ENCODE measurements around the gene CXCL11.
"Not testable (repeated sequence)": the region's sequence is repeated elsewhere in the genome, so short reads cannot be mapped to it uniquely, and the experiment has no call there.

Gene CXCL11

GRCh38 chr4:76000279-76000678 lies 35.6 kb downstream of the CXCL11 start:
- TF ChIP-seq GATA1 (IDR thresholded peaks at IDR 0.05; ENCODE audit: low read depth, low read length), result no peak
- TF ChIP-seq POLR2A (IDR thresholded peaks at IDR 0.05; ENCODE audit: low read length), result no peak
- no peak for DNase-seq

- DNase-seq, result not testable (repeated sequence)
These were observed 37.2 kb downstream of the CXCL11 start for GRCh38 chr4:75998525-75999147.

GRCh38 chr4:75997946-75998345 lies 37.9 kb downstream of the CXCL11 start:
- no peak for DNase-seq
- TF ChIP-seq GATA1 (IDR thresholded peaks at IDR 0.05; ENCODE audit: low read depth, low read length), result no peak
- no peak for TF ChIP-seq POLR2A (IDR thresholded peaks at IDR 0.05; ENCODE audit: low read length)

GRCh38 chr4:75997081-75997480 lies 38.8 kb downstream of the CXCL11 start:
- no peak for DNase-seq
- TF ChIP-seq POLR2A (IDR thresholded peaks at IDR 0.05; ENCODE audit: low read length) (no peak), GATA1 (IDR thresholded peaks at IDR 0.05; ENCODE audit: low read depth, low read length) (no peak)

- TF ChIP-seq POLR2A (IDR thresholded peaks at IDR 0.05; ENCODE audit: low read length), result no peak
- no peak for TF ChIP-seq GATA1 (IDR thresholded peaks at IDR 0.05; ENCODE audit: low read depth, low read length)
- peak; percentile 42 to 66 for DNase-seq
These were observed 40.1 kb downstream of the CXCL11 start for GRCh38 chr4:75995727-75996126.

GRCh38 chr4:75992462-75992861 lies 43.4 kb downstream of the CXCL11 start:
- TF ChIP-seq GATA1 (IDR thresholded peaks at IDR 0.05; ENCODE audit: low read depth, low read length) (no peak), POLR2A (IDR thresholded peaks at IDR 0.05; ENCODE audit: low read length) (no peak)
- DNase-seq, result no peak

GRCh38 chr4:75989846-75990528 lies 45.9 kb downstream of the CXCL11 start:
- peak; percentile 35 to 46 for DNase-seq
- TF ChIP-seq GATA1 (IDR thresholded peaks at IDR 0.05; ENCODE audit: low read depth, low read length), result no peak
- TF ChIP-seq POLR2A (IDR thresholded peaks at IDR 0.05; ENCODE audit: low read length), result no peak

GRCh38 chr4:75985116-75985515 lies 50.8 kb downstream of the CXCL11 start:
- no peak for DNase-seq
- TF ChIP-seq GATA1 (IDR thresholded peaks at IDR 0.05; ENCODE audit: low read depth, low read length) (no peak), POLR2A (IDR thresholded peaks at IDR 0.05; ENCODE audit: low read length) (no peak)
